T-cell (primary cell): Measurements from ENCODE around the gene CASR. TPM values are rescaled to one million over a fixed set of nuclear protein-coding genes. Genes with fewer than 3 reads are reported as not detected.

Experiments used
- ATAC-seq, 4 experiments: fragments of 200-7000 bp in 3 of 4; fragments of 150-1000 bp in 1 of 4; cut with Tn5 transposase; replicated peaks in 1 of 4; 1 replicate in 3 of 4; 2 replicates in 1 of 4; pipeline ENCODE4 v1.10.0; 2021; ENCODE audit warnings: moderate library complexity in 3 of 4, mild to moderate bottlenecking in 2 of 4, moderate number of reproducible peaks in 1 of 4
- CTCF ChIA-PET, 2 donors: fragments of 300-600 bp; sonication (Branson Sonifier 250); formaldehyde crosslinking; loops; one replicate each; lab custom pipeline; 2022; ENCODE audit warnings: antibody characterized with exemption in 2 of 2; lab: Charles Lee
- POLR2A ChIA-PET, 2 donors: fragments of 300-600 bp; sonication (Branson Sonifier 250); formaldehyde crosslinking; loops; one replicate each; lab custom pipeline; 2022; ENCODE audit warnings: antibody characterized with exemption in 2 of 2; lab: Charles Lee
- DNase-seq, 35 experiments: peaks; one replicate each; pipeline versions ENCODE4 v3.0.0 to v3.0.0-alpha.2; 2013 to 2023
- H3K27ac ChIP-seq: one replicate; pipeline ENCODE4 v1.5.1; 2013; ENCODE audit warnings: low read length
- H3K27me3 ChIP-seq, 2 experiments: replicated peaks in 1 of 2; 1 replicate in 1 of 2; 2 replicates in 1 of 2; pipeline versions ENCODE4 v1.6.1 to v1.7.0; 2013; ENCODE audit warnings: low read length in 1 of 2, mixed read lengths in 1 of 2; ENCODE audit not compliant: control insufficient read depth in 2 of 2, insufficient read depth in 2 of 2; ENCODE audit errors: extremely low read depth in 1 of 2
- H3K36me3 ChIP-seq, 2 donors: 1 replicate in 1 of 2; 2 replicates in 1 of 2; pipeline versions ENCODE4 v1.6.1 to v1.7.0; 2013; ENCODE audit warnings: low read length in 1 of 2; ENCODE audit not compliant: control insufficient read depth in 2 of 2, insufficient read depth in 1 of 2; ENCODE audit errors: extremely low read depth in 1 of 2
- H3K4me1 ChIP-seq, 2 experiments: 1 replicate in 1 of 2; 2 replicates in 1 of 2; pipeline versions ENCODE4 v1.6.1 to v1.7.0; 2013; ENCODE audit warnings: low read length in 2 of 2, mixed read lengths in 1 of 2; ENCODE audit not compliant: insufficient read depth in 2 of 2, control insufficient read depth in 1 of 2; ENCODE audit errors: extremely low read depth in 1 of 2
- H3K4me3 ChIP-seq, 2 donors: 1 replicate in 1 of 2; 2 replicates in 1 of 2; pipeline versions ENCODE4 v1.5.1 to v1.7.0; 2013; ENCODE audit warnings: mild to moderate bottlenecking in 2 of 2, low read length in 1 of 2, moderate library complexity in 1 of 2; ENCODE audit not compliant: control insufficient read depth in 1 of 2; ENCODE audit errors: extremely low read depth in 1 of 2
- H3K9me3 ChIP-seq: 2 replicates; pipeline ENCODE4 v1.7.0; 2013
- H3K27ac Mint-ChIP-seq, 2 donors: one replicate each; pipeline ENCODE4 v1.8.0; 2020 to 2021; ENCODE audit warnings: mild to moderate bottlenecking in 2 of 2, mixed read lengths in 2 of 2
- H3K27me3 Mint-ChIP-seq, 2 donors: one replicate each; pipeline ENCODE4 v1.8.0; 2021 to 2022; ENCODE audit warnings: mixed read lengths in 2 of 2
- H3K36me3 Mint-ChIP-seq: one replicate; pipeline ENCODE4 v1.8.0; 2021; ENCODE audit warnings: mixed read lengths
- H3K4me1 Mint-ChIP-seq, 3 donors: one replicate each; pipeline ENCODE4 v1.8.0; 2020 to 2022; ENCODE audit warnings: mixed read lengths in 3 of 3, mild to moderate bottlenecking in 1 of 3
- H3K4me3 Mint-ChIP-seq, 3 donors: one replicate each; pipeline ENCODE4 v1.8.0; 2020 to 2022; ENCODE audit warnings: mild to moderate bottlenecking in 3 of 3, mixed read lengths in 3 of 3, moderate library complexity in 3 of 3
- H3K9me3 Mint-ChIP-seq, 3 donors: one replicate each; pipeline ENCODE4 v1.8.0; 2020 to 2022; ENCODE audit warnings: mixed read lengths in 3 of 3
- WGBS: methylation state at CpG from one replicate; pipeline ENCODE4 v1.1.5; 2013; ENCODE audit warnings: missing lambda C conversion rate; ENCODE audit not compliant: insufficient coverage; 5-methylcytosine and 5-hydroxymethylcytosine counted together
- total RNA-seq, 35 experiments: library from RNA in 6 of 35; stranded (reverse) in 6 of 35; fragments of 120-200 nt in 1 of 35; gene quantifications; one replicate each; pipeline versions ENCODE4 v1.2.1 to v1.2.4 and lab custom pipeline; 2013 to 2026

CASR gene
- total RNA-seq, 5 donors from 2014 or later (not counting 1 experiment from before 2014, with no cell fraction given), result 0.03 to 0.21 TPM; not detected in 3

DNA sequence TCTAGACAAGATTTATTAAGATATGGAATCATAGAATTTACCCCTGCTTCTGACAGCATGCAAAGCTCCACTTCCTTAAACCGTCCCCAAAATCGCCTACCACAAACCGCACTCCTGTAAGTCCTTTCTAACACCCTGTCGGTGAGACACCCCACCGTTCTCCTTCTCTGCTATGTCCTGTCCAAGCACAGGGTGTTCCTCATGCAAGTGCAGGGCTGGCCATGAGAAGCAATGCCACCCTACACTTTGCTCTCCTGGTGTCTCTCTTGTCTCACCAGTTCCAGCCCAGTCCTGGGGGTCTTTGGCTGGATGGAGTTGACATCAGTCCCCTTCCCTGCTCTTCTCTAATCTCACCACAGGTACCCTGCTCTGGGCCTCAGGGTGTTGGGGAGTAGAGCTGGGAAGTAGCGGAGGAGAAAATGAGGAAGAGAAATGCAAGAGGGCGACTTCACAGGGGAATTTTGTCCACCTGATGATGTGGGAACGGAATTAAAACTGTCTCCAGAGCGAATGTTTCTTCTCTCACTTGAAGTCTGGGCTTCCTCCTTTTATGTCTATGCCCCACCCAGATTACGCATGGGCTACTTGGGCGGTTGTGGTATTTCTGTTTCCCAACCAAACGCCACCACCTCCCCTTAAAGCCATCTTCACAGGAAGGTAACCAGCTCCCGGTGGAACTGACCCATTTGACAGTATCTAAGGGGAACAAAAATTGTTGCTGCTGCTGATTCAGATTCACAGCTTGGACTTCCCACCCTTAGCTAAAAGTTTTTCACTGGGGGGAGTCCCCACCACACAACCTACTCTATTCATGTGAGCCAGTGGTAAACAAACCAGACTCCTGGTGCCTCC, 49.9 kb downstream of the CASR start:
- Histone ChIP-seq H3K9me3 (no peaks in the 10 kb centered on the region), H3K36me3 (no peaks in the 10 kb centered on the region), H3K27me3 (peaks cover 0 to 11% of the 10 kb centered on the region in 2 experiments), H3K4me1 (peaks cover 0 to 3% of the 10 kb centered on the region in 2 experiments), H3K27ac (no peak overlapping the region), H3K4me3 (no peak overlapping the region)
- 5% methylated on average over 8 of the region's 13 CpGs for WGBS
- CTCF ChIA-PET, result interaction anchor here in 1 of 2 donors (0.5 kb wide), 1 partner anchor 12 kb away, joined by 3 read pairs; no protein-coding TSS in a partner anchor
- Mint-ChIP-seq H3K4me3 (no peak overlapping the region), H3K4me1 (peaks cover 14 to 22% (median 15%) of the 10 kb centered on the region in 3 donors), H3K27ac (no peak overlapping the region), H3K27me3 (peaks cover 6 to 15% of the 10 kb centered on the region in 2 donors), H3K36me3 (no peaks in the 10 kb centered on the region), H3K9me3 (no peaks in the 10 kb centered on the region)
- DNase-seq (peak in 11 of 35 experiments; percentile 1 to 49 (median 9)), ATAC-seq (peak in 1 of 4 experiments; percentile 26)
- POLR2A ChIA-PET, result no interaction called here

DNA sequence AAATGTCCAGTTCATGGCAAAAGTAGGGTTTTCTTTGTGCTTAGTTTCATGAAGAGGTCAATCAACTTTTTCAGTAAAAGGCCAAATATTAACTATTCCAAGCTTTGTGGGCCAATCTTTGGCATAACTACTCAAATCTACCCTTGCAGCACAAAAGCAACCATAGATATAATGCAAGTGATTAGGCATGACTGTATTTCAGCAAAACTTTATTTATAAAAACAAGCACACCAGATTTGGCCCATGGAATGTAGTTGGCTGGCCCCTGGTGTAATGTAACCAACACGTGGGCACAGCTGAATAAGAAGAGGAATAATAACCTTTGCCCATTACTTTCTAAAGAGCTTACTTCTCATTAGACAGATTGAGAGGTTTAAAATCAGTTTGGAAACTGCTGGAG, 50.6 kb downstream of the CASR start:
- ChIA-PET POLR2A (no interaction called here), CTCF (no interaction called here)
- no peaks in the 10 kb centered on the region for H3K9me3 ChIP-seq
- no peak overlapping the region for H3K27ac ChIP-seq
- WGBS, result no CpG with 5 or more reads among the region's 1 CpG
- no peak for ATAC-seq
- Mint-ChIP-seq H3K4me1 (peaks cover 14 to 22% (median 15%) of the 10 kb centered on the region in 3 donors), H3K4me3 (no peak overlapping the region), H3K27me3 (peaks cover 6 to 16% of the 10 kb centered on the region in 2 donors), H3K36me3 (no peaks in the 10 kb centered on the region), H3K9me3 (no peaks in the 10 kb centered on the region), H3K27ac (no peak overlapping the region)
- no peaks in the 10 kb centered on the region for H3K36me3 ChIP-seq
- DNase-seq, result no peak
- H3K27me3 ChIP-seq, result peaks cover 0 to 17% of the 10 kb centered on the region in 2 experiments
- peaks cover 0 to 3% of the 10 kb centered on the region in 2 experiments for H3K4me1 ChIP-seq
- no peak overlapping the region for H3K4me3 ChIP-seq

DNA sequence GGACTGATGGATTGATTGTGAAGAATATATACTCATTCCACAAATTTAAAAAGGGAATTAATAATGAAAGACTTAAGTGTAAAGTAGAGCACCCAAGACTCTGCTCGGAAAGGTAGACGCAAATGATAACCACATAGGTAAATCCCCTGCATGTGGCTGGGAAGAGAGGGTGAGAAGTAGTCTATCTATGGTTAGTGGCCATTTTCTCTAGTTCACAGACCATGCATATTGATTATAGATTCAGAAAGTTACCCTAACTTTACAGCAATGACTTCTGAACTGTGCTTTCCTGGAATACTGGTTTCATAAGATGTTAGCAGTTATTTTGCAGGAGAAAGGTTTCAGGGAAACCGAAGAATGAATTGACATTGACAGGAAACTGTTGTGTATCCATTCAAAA, 51.7 kb downstream of the CASR start:
- WGBS, result no CpG with 5 or more reads among the region's 3 CpGs
- Mint-ChIP-seq H3K4me3 (no peak overlapping the region), H3K9me3 (no peaks in the 10 kb centered on the region), H3K4me1 (peaks cover 14 to 22% (median 15%) of the 10 kb centered on the region in 3 donors), H3K27ac (no peak overlapping the region), H3K36me3 (no peaks in the 10 kb centered on the region), H3K27me3 (peaks cover 10 to 21% of the 10 kb centered on the region in 2 donors)
- ChIA-PET CTCF (no interaction called here), POLR2A (no interaction called here)
- H3K27ac ChIP-seq, result no peak overlapping the region
- H3K4me3 ChIP-seq, result no peak overlapping the region
- H3K4me1 ChIP-seq, result peaks cover 0 to 3% of the 10 kb centered on the region in 2 experiments
- ATAC-seq (no peak), DNase-seq (peak in 1 of 35 experiments; percentile 15)
- no peaks in the 10 kb centered on the region for H3K36me3 ChIP-seq
- H3K9me3 ChIP-seq, result no peaks in the 10 kb centered on the region
- H3K27me3 ChIP-seq, result peaks cover 0 to 18% of the 10 kb centered on the region in 2 experiments

GRCh38 chr3:122239112-122239511, 55.6 kb downstream of the CASR start:
- Mint-ChIP-seq H3K9me3 (no peaks in the 10 kb centered on the region), H3K27ac (no peak overlapping the region), H3K36me3 (no peaks in the 10 kb centered on the region), H3K4me1 (peaks cover 0 to 6% (median 0%) of the 10 kb centered on the region in 3 donors), H3K27me3 (peaks cover 12 to 29% of the 10 kb centered on the region in 2 donors), H3K4me3 (no peak overlapping the region)
- CTCF ChIA-PET, result interaction anchor here in 1 of 2 donors (0.6 kb wide), 1 partner anchor 737 kb away, joined by 8 read pairs; no protein-coding TSS in a partner anchor
- POLR2A ChIA-PET, result no interaction called here
- Histone ChIP-seq H3K27ac (no peak overlapping the region), H3K9me3 (no peaks in the 10 kb centered on the region), H3K4me3 (no peak overlapping the region), H3K4me1 (no peaks in the 10 kb centered on the region), H3K36me3 (no peaks in the 10 kb centered on the region), H3K27me3 (peaks cover 0 to 13% of the 10 kb centered on the region in 2 experiments)
- WGBS, result 66% methylated on average over 2 of the region's 2 CpGs
- no peak for ATAC-seq
- no peak for DNase-seq

DNA sequence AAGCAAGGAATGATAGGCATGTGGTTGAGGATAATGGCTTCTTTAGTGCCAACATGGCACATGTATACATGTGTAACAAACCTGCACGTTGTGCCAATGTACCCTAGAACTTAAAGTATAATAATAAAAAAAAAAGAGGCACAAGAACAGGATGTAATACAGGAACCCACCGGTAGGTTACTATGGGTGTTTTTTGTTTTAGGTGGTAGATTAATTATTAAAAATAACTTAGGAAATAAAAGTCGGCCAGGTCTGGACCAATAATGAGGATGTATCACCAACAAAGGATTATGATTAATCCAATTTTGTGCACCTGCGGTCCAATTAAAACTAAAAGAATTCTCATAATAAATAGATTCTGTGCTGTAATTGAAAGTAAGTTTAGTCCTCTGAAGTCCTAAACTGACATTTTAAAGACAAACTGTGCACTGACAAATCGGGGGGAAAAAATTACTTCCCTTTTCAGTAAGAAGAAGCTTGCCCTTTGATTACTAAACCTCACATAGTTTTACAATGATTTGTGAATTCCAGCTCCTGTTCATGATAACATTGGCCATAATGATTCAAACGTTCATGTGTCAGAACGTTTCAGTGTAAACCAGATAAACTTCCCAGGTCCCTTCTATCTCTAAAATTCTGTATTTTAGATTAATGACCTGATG, 62.2 kb downstream of the CASR start:
- Histone ChIP-seq H3K4me1 (peaks cover 0 to 3% of the 10 kb centered on the region in 2 experiments), H3K9me3 (no peaks in the 10 kb centered on the region), H3K27me3 (no peaks in the 10 kb centered on the region), H3K4me3 (peak overlapping the region in 1 of 2 donors; percentile 4), H3K27ac (no peak overlapping the region), H3K36me3 (no peaks in the 10 kb centered on the region)
- ChIA-PET CTCF (interaction anchor here in 1 of 2 donors (0.9 kb wide), 1 partner anchor 12 kb away, joined by 3 read pairs; no protein-coding TSS in a partner anchor), POLR2A (no interaction called here)
- H3K9me3 Mint-ChIP-seq, result no peaks in the 10 kb centered on the region
- DNase-seq (peak in 1 of 35 experiments; percentile 33), ATAC-seq (no peak)
- H3K27me3 Mint-ChIP-seq, result peaks cover 6 to 12% of the 10 kb centered on the region in 2 donors
- peak overlapping the region; percentile 65 to 70 (median 66) for H3K4me3 Mint-ChIP-seq
- H3K36me3 Mint-ChIP-seq, result no peaks in the 10 kb centered on the region
- H3K4me1 Mint-ChIP-seq, result peaks cover 0 to 18% (median 12%) of the 10 kb centered on the region in 3 donors
- 10% methylated on average over 2 of the region's 7 CpGs for WGBS
- no peak overlapping the region for H3K27ac Mint-ChIP-seq

GRCh38 chr3:122246199-122246598, 62.7 kb downstream of the CASR start:
- H3K4me3 ChIP-seq, result peak overlapping the region in 1 of 2 donors; percentile 4
- H3K4me1 Mint-ChIP-seq, result peaks cover 0 to 18% (median 12%) of the 10 kb centered on the region in 3 donors
- no peaks in the 10 kb centered on the region for H3K9me3 ChIP-seq
- CTCF ChIA-PET, result interaction anchor here in 1 of 2 donors (0.9 kb wide), 1 partner anchor 13 kb away, joined by 3 read pairs; no protein-coding TSS in a partner anchor
- POLR2A ChIA-PET, result no interaction called here
- peak overlapping the region; percentile 65 to 70 (median 66) for H3K4me3 Mint-ChIP-seq
- H3K27ac ChIP-seq, result no peak overlapping the region
- H3K4me1 ChIP-seq, result peaks cover 0 to 3% of the 10 kb centered on the region in 2 experiments
- no peak for DNase-seq
- H3K27ac Mint-ChIP-seq, result peak overlapping the region in 1 of 2 donors; percentile 40
- H3K27me3 Mint-ChIP-seq, result peaks cover 6 to 8% of the 10 kb centered on the region in 2 donors
- no peaks in the 10 kb centered on the region for H3K9me3 Mint-ChIP-seq
- H3K27me3 ChIP-seq, result no peaks in the 10 kb centered on the region
- ATAC-seq, result no peak
- WGBS, result 0% methylated on average over 2 of the region's 4 CpGs
- no peaks in the 10 kb centered on the region for H3K36me3 ChIP-seq
- no peaks in the 10 kb centered on the region for H3K36me3 Mint-ChIP-seq
